IMR-90 (cell line): Measurements from ENCODE around the gene ZNF764. TPM values are rescaled to one million over a fixed set of nuclear protein-coding genes. Genes with fewer than 3 reads are reported as not detected.

Experiments used
- ATAC-seq: fragments of 200-7000 bp; cut with Tn5 transposase; 2 replicates; pipeline ENCODE4 v1.9.1; 2020; ENCODE audit warnings: low read depth, mild to moderate bottlenecking, moderate library complexity
- BruUV-seq: library from RNA; stranded (reverse); fragments of 400-500 nt; replicated peaks from 2 replicates; lab custom pipeline; 2021; lab: Mats Ljungman, UMichigan
- CTCF ChIA-PET: fragments of 300-600 bp; formaldehyde crosslinking; extraction: SDS; loops from one replicate; lab custom pipeline; 2021; ENCODE audit warnings: antibody characterized with exemption; lab: Yijun Ruan, JAX
- POLR2A ChIA-PET: fragments of 300-600 bp; sonication (Branson Sonifier 250); formaldehyde crosslinking; loops from one replicate; lab custom pipeline; 2022; ENCODE audit warnings: antibody characterized with exemption; ENCODE audit not compliant: unreplicated experiment; lab: Charles Lee
- DNase-seq: peaks from one replicate; pipeline ENCODE4 v3.0.0; 2013
- H2AFZ ChIP-seq: replicated peaks from 2 replicates; pipeline ENCODE3; 2013; ENCODE audit warnings: low read length, mild to moderate bottlenecking; ENCODE audit not compliant: poor library complexity
- H2AK5ac ChIP-seq: 2 replicates; pipeline ENCODE4 v1.6.1; 2013; ENCODE audit warnings: low read depth, low read length, inconsistent platforms
- H2AK9ac ChIP-seq: replicated peaks from 2 replicates; pipeline ENCODE3; 2013; ENCODE audit warnings: mild to moderate bottlenecking, low read depth, low read length, moderate library complexity; ENCODE audit not compliant: poor library complexity
- H2BK120ac ChIP-seq: 2 replicates; pipeline ENCODE4 v1.6.1; 2013; ENCODE audit warnings: low read depth, low read length, inconsistent platforms
- H2BK15ac ChIP-seq: 3 replicates; pipeline ENCODE4 v1.6.1; 2013; ENCODE audit warnings: low read depth, low read length, inconsistent platforms
- H2BK20ac ChIP-seq: 2 replicates; pipeline ENCODE4 v1.6.1; 2013; ENCODE audit warnings: low read depth, mild to moderate bottlenecking, inconsistent platforms, low read length, moderate library complexity
- H2BK5ac ChIP-seq: 2 replicates; pipeline ENCODE4 v1.6.1; 2013; ENCODE audit warnings: mild to moderate bottlenecking, low read depth, low read length, inconsistent platforms; ENCODE audit not compliant: poor library complexity, severe bottlenecking
- H3K14ac ChIP-seq: replicated peaks from 2 replicates; pipeline ENCODE4 v1.6.1; 2013; ENCODE audit warnings: low read depth, low read length, inconsistent platforms
- H3K18ac ChIP-seq: 2 replicates; pipeline ENCODE4 v1.6.1; 2013; ENCODE audit warnings: low read depth, low read length, control low read depth
- H3K23ac ChIP-seq: 2 replicates; pipeline ENCODE4 v1.6.1; 2013; ENCODE audit warnings: low read depth, low read length, inconsistent platforms
- H3K27ac ChIP-seq: 2 replicates; pipeline ENCODE4 v1.5.1; 2013; ENCODE audit warnings: mild to moderate bottlenecking, control low read depth, low read length; ENCODE audit not compliant: insufficient read depth
- H3K27me3 ChIP-seq: 2 replicates; pipeline ENCODE4 v1.6.1; 2013; ENCODE audit warnings: low read length; ENCODE audit not compliant: control insufficient read depth, insufficient read depth
- H3K36me3 ChIP-seq: 2 replicates; pipeline ENCODE4 v1.6.1; 2013; ENCODE audit warnings: low read length, mixed read lengths; ENCODE audit not compliant: control insufficient read depth, insufficient read depth
- H3K4ac ChIP-seq: 2 replicates; pipeline ENCODE4 v1.6.1; 2013; ENCODE audit warnings: low read depth, low read length, inconsistent platforms
- H3K4me1 ChIP-seq: 2 replicates; pipeline ENCODE4 v1.6.1; 2013; ENCODE audit warnings: low read length, mixed read lengths; ENCODE audit not compliant: control insufficient read depth, insufficient read depth
- H3K4me2 ChIP-seq: 2 replicates; pipeline ENCODE4 v1.6.1; 2013; ENCODE audit warnings: low read depth, mild to moderate bottlenecking, control low read depth, low read length, moderate library complexity
- H3K4me3 ChIP-seq: 2 replicates; pipeline ENCODE4 v1.5.1; 2013; ENCODE audit warnings: low read depth, mild to moderate bottlenecking, control low read depth, low read length, moderate library complexity; ENCODE audit not compliant: insufficient read depth
- H3K56ac ChIP-seq: 2 replicates; pipeline ENCODE4 v1.6.1; 2013; ENCODE audit warnings: low read length, inconsistent platforms; ENCODE audit not compliant: insufficient read depth; ENCODE audit errors: extremely low read depth
- H3K79me1 ChIP-seq, 2 experiments: 2 replicates each; pipeline ENCODE4 v1.6.1; 2013; ENCODE audit warnings: low read length in 2 of 2, inconsistent platforms in 1 of 2, low read depth in 1 of 2
- H3K9ac ChIP-seq: 2 replicates; pipeline ENCODE4 v1.6.1; 2013; ENCODE audit warnings: low read depth, low read length, control low read depth
- H3K9me1 ChIP-seq: 2 replicates; pipeline ENCODE4 v1.6.1; 2013; ENCODE audit warnings: low read length, inconsistent platforms; ENCODE audit not compliant: insufficient read depth
- H3K9me3 ChIP-seq: 2 replicates; pipeline ENCODE4 v1.6.1; 2013; ENCODE audit warnings: low read length; ENCODE audit not compliant: control insufficient read depth, insufficient read depth
- H4K20me1 ChIP-seq: 2 replicates; pipeline ENCODE4 v1.6.1; 2013; ENCODE audit warnings: low read length, inconsistent platforms; ENCODE audit not compliant: insufficient read depth
- H4K5ac ChIP-seq: 2 replicates; pipeline ENCODE4 v1.6.1; 2013; ENCODE audit warnings: mild to moderate bottlenecking, low read depth, low read length, control low read depth
- H4K8ac ChIP-seq, 2 experiments: 2 replicates each; pipeline ENCODE4 v1.6.1; 2013; ENCODE audit warnings: low read depth in 2 of 2, low read length in 2 of 2, control low read depth in 1 of 2, inconsistent platforms in 1 of 2
- H4K91ac ChIP-seq: 2 replicates; pipeline ENCODE4 v1.6.1; 2013; ENCODE audit warnings: low read depth, low read length, inconsistent platforms; ENCODE audit not compliant: insufficient read depth
- CEBPB ChIP-seq: IDR thresholded peaks from 2 replicates; pipeline ENCODE4 v1.6.1; 2012; ENCODE audit warnings: low read depth, low read length, improper control_type of control experiment
- MAZ ChIP-seq: IDR thresholded peaks from 2 replicates; pipeline ENCODE4 v1.6.1; 2012; ENCODE audit warnings: low read depth, mild to moderate bottlenecking, low read length, improper control_type of control experiment, moderate library complexity, borderline replicate concordance
- NFE2L2 ChIP-seq: fragments of 150-350 bp; IDR thresholded peaks from 2 replicates; pipeline ENCODE4 v1.6.1; 2016; ENCODE audit warnings: low read depth, mild to moderate bottlenecking, low read length
- WGBS, 2 experiments: methylation state at CpG; one replicate each; pipeline versions ENCODE4 v1.1.5 to v1.1.7; 2013; ENCODE audit warnings: missing lambda C conversion rate in 2 of 2; ENCODE audit not compliant: insufficient read length in 1 of 2; ENCODE audit errors: extremely low coverage in 2 of 2; 5-methylcytosine and 5-hydroxymethylcytosine counted together
- dilution Hi-C: fragments of 300-500 bp; cut with HindIII; formaldehyde crosslinking; loops from one replicate; pipeline ENCODE4 v1.14.3; 2018; ENCODE audit warnings: low sequenced_read_pairs; ENCODE audit not compliant: unreplicated experiment
- in situ Hi-C: fragments of 300-500 bp; cut with MboI; formaldehyde crosslinking; loops from 3 replicates; pipeline ENCODE4 v1.14.3; 2019; ENCODE audit warnings: low sequenced_read_pairs, inconsistent platforms, mixed read lengths
- intact Hi-C: fragments of 100-400 bp; cut with micrococcal nuclease; formaldehyde crosslinking; loops from 2 replicates; pipeline ENCODE4 v1.10.0; 2022
- polyA plus RNA-seq, 3 experiments: library from polyadenylated mRNA; depleted of rRNA; stranded (reverse); fragments of >200 nt; gene quantifications; 2 replicates each; pipeline ENCODE4 v1.2.3, GENCODE V29; 2012; ENCODE audit warnings: low replicate concordance in 1 of 3
- total RNA-seq: library from RNA; depleted of rRNA; stranded (reverse); fragments of >200 nt; gene quantifications from 2 replicates; pipeline ENCODE4 v1.2.3, GENCODE V29; 2012

ZNF764 gene
- total and polyA plus RNA-seq, 2 of the 4 experiments (the other 2 are of a cell fraction) = 2.2 to 4.6 TPM

DNA sequence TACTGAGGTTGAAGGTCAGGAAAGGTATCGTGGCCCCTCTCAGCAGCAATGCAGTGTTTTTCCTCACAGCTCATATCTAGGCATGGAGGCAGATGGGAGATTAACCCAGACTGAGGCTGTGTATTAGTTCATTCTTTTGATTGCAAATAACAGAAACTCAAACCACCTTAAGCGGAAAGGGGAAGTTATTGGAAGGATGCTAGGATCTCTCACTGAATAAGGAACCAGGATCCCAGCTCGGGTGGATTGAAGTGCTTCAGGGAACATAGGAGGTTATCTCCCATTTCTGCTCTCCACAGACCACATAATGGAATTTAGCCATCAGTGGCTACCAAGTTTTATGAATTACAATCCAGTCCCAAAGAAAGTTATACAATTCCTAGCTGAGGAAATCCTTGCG, 43.8 kb upstream of the ZNF764 start:
- Histone ChIP-seq H3K9me1 (no peaks in the 10 kb centered on the region; the same call in 1 of the 2 replicates), H2BK5ac (no peak overlapping the region), H3K14ac (no peak overlapping the region), H4K8ac (no peak overlapping the region), H2BK120ac (no peak overlapping the region), H3K4ac (no peak overlapping the region), H3K27ac (peak overlapping the region; percentile 21; the same call in 1 of the 2 replicates), H2AK9ac (no peak overlapping the region), H2AFZ (no peak overlapping the region), H4K91ac (no peak overlapping the region), H3K23ac (no peak overlapping the region), H2BK20ac (no peak overlapping the region), H3K4me3 (no peak overlapping the region), H2BK15ac (no peak overlapping the region), H3K36me3 (peaks cover 20% of the 10 kb centered on the region), H3K9me3 (no peaks in the 10 kb centered on the region; the same call in 1 of the 2 replicates), H3K56ac (no peak overlapping the region), H2AK5ac (no peak overlapping the region), H3K18ac (no peak overlapping the region), H3K4me1 (peaks cover 6% of the 10 kb centered on the region; the same call in 1 of the 2 replicates), H3K27me3 (no peaks in the 10 kb centered on the region), H3K9ac (no peak overlapping the region), H3K79me1 (0 out of 4 replicates have a peak, but pooled peaks cover 0 to 6% of the 10 kb centered on the region in 2 experiments), H4K5ac (no peak overlapping the region), H4K20me1 (no peaks in the 10 kb centered on the region), H3K4me2 (no peak overlapping the region)
- dilution Hi-C loops (no loop called here), intact Hi-C loops (no loop called here), in situ Hi-C loops (no loop called here)
- CTCF ChIA-PET = interaction anchor here (0.5 kb wide), 1 partner anchor 13 kb away, joined by 4 read pairs; no protein-coding TSS in a partner anchor
- WGBS, 2 experiments = no CpG with 5 or more reads among the region's 4 CpGs
- BruUV-seq = no TSS peak
- no peak for DNase-seq
- POLR2A ChIA-PET = no interaction called here
- ATAC-seq = no peak
- TF ChIP-seq CEBPB (no peak), MAZ (no peak), NFE2L2 (no peak)
